HG03095 (cell line): Measurements from ENCODE around the gene SCYL3.

Source experiments
- ATAC-seq: cut with Tn5 transposase; IDR thresholded peaks from one replicate; pipeline ENCODE4 v1.9.1; 2021; ENCODE audit warnings: moderate library complexity; ENCODE audit not compliant: unreplicated experiment

The SCYL3 gene

GRCh38 chr1:169899519-169900217, 6.0 kb upstream of the SCYL3 start:
- no peak for ATAC-seq

GRCh38 chr1:169896013-169896412, 2.3 kb upstream of the SCYL3 start:
- ATAC-seq, result no peak

- ATAC-seq, result no peak
Observed at GRCh38 chr1:169894424-169895145, 889 bp upstream of the SCYL3 start.

GRCh38 chr1:169892927-169893644, 610 bp downstream of the SCYL3 start:
- ATAC-seq, result peak; percentile 7

- no peak for ATAC-seq
Observed at GRCh38 chr1:169892176-169892926, 1.3 kb downstream of the SCYL3 start.

- no peak for ATAC-seq
Observed at GRCh38 chr1:169891539-169891885, 2.2 kb downstream of the SCYL3 start.

GRCh38 chr1:169890761-169891538, 2.7 kb downstream of the SCYL3 start:
- ATAC-seq, result no peak

GRCh38 chr1:169889871-169890270, 3.8 kb downstream of the SCYL3 start:
- no peak for ATAC-seq

- ATAC-seq, result no peak
Observed at GRCh38 chr1:169886931-169887330, 6.8 kb downstream of the SCYL3 start.

GRCh38 chr1:169886422-169886821, 7.3 kb downstream of the SCYL3 start:
- no peak for ATAC-seq

GRCh38 chr1:169885207-169885606, 8.5 kb downstream of the SCYL3 start:
- no peak for ATAC-seq

GRCh38 chr1:169884634-169885033, 9.1 kb downstream of the SCYL3 start:
- no peak for ATAC-seq

- ATAC-seq, result no peak
Observed at GRCh38 chr1:169882039-169882511, 11.6 kb downstream of the SCYL3 start.

- ATAC-seq, result no peak
Observed at GRCh38 chr1:169879034-169879840, 14.5 kb downstream of the SCYL3 start.

GRCh38 chr1:169878498-169878897, 15.2 kb downstream of the SCYL3 start:
- ATAC-seq, result no peak

GRCh38 chr1:169877800-169878491, 15.8 kb downstream of the SCYL3 start:
- ATAC-seq, result no peak

- ATAC-seq, result no peak
Observed at GRCh38 chr1:169874229-169874628, 19.5 kb downstream of the SCYL3 start.

GRCh38 chr1:169873582-169874199, 20.0 kb downstream of the SCYL3 start:
- ATAC-seq, result no peak
